PC-3 (cell line): ENCODE data around the gene TFAP2D. TPM values are rescaled to one million over a fixed set of nuclear protein-coding genes. Genes with fewer than 3 reads are reported as not detected.

Experiments used
- ATAC-seq: fragments of 200-7000 bp; cut with Tn5 transposase; 2 replicates; pipeline ENCODE4 v1.9.1; 2020; ENCODE audit warnings: mild to moderate bottlenecking, moderate library complexity
- BruUV-seq: library from RNA; stranded (reverse); fragments of 400-500 nt; replicated peaks from 2 replicates; lab custom pipeline; 2021; lab: Mats Ljungman, UMichigan
- CTCF ChIA-PET: fragments of 300-600 bp; sonication (Branson Sonifier 250); formaldehyde crosslinking; loops from one replicate; lab custom pipeline; 2022; ENCODE audit warnings: antibody characterized with exemption; lab: Charles Lee
- POLR2A ChIA-PET: fragments of 300-600 bp; sonication (Branson Sonifier 250); formaldehyde crosslinking; loops from one replicate; lab custom pipeline; 2022; ENCODE audit warnings: antibody characterized with exemption; ENCODE audit not compliant: unreplicated experiment; lab: Charles Lee
- DNase-seq: peaks from one replicate; pipeline ENCODE4 v3.0.0-alpha.2; 2015
- H2AFZ ChIP-seq: fragments of 300-600 bp; sonication (generic); 2 replicates; pipeline ENCODE4 v1.6.0; 2016; ENCODE audit warnings: antibody characterized with exemption, low read length
- H3F3A ChIP-seq: fragments of 300-600 bp; sonication (generic); one replicate; pipeline ENCODE4 v1.6.0; 2017; ENCODE audit warnings: antibody characterized with exemption, low read length, control low read depth, mild to moderate bottlenecking; ENCODE audit not compliant: unreplicated experiment
- H3K27ac ChIP-seq: fragments of 300-600 bp; sonication (generic); 2 replicates; pipeline ENCODE4 v1.5.1; 2016; ENCODE audit warnings: mild to moderate bottlenecking, low read length
- H3K27me3 ChIP-seq: fragments of 300-600 bp; sonication (generic); 2 replicates; pipeline ENCODE4 v1.6.1; 2016; ENCODE audit warnings: low read length, mixed read lengths
- H3K36me3 ChIP-seq: fragments of 300-600 bp; sonication (generic); 2 replicates; pipeline ENCODE4 v1.6.1; 2016; ENCODE audit warnings: low read depth, mixed run types, low read length, mixed read lengths
- H3K4me1 ChIP-seq: fragments of 300-600 bp; sonication (generic); 2 replicates; pipeline ENCODE4 v1.5.1; 2016; ENCODE audit warnings: low read length; ENCODE audit not compliant: insufficient read depth
- H3K4me2 ChIP-seq: fragments of 300-600 bp; sonication (generic); 2 replicates; pipeline ENCODE4 v1.6.0; 2016; ENCODE audit warnings: low read length
- H3K4me3 ChIP-seq: fragments of 300-600 bp; sonication (generic); 2 replicates; pipeline ENCODE4 v1.5.1; 2016; ENCODE audit warnings: mild to moderate bottlenecking, low read length, mixed read lengths
- H3K79me2 ChIP-seq: fragments of 300-600 bp; sonication (generic); 2 replicates; pipeline ENCODE4 v1.6.1; 2017; ENCODE audit warnings: low read length, mixed read lengths
- H3K9ac ChIP-seq: fragments of 300-600 bp; sonication (generic); 2 replicates; pipeline ENCODE4 v1.6.0; 2016; ENCODE audit warnings: mild to moderate bottlenecking, low read length
- H3K9me2 ChIP-seq: fragments of 300-600 bp; sonication (generic); replicated peaks from 2 replicates; pipeline ENCODE4 v1.6.1; 2016; ENCODE audit warnings: mixed run types, low read length, mixed read lengths
- H3K9me3 ChIP-seq: fragments of 300-600 bp; sonication (generic); 2 replicates; pipeline ENCODE4 v1.6.1; 2016; ENCODE audit warnings: low read length, mixed read lengths
- H4K20me1 ChIP-seq: fragments of 300-600 bp; sonication (generic); 2 replicates; pipeline ENCODE4 v1.6.1; 2016; ENCODE audit warnings: low read length, mixed read lengths
- EZH2 ChIP-seq: fragments of 300-600 bp; sonication (generic); IDR thresholded peaks from one replicate; pipeline ENCODE4 v1.6.1; 2017; ENCODE audit warnings: antibody characterized with exemption, mild to moderate bottlenecking, low read length; ENCODE audit not compliant: unreplicated experiment
- EZH2phosphoT487 ChIP-seq: fragments of 300-600 bp; sonication (generic); IDR thresholded peaks from 2 replicates; pipeline ENCODE4 v1.6.1; 2018; ENCODE audit warnings: mild to moderate bottlenecking, antibody characterized with exemption, low read length, borderline replicate concordance
- intact Hi-C: fragments of 100-400 bp; cut with micrococcal nuclease; formaldehyde crosslinking; loops from 2 replicates; pipeline ENCODE4 v1.9.0; 2023
- total RNA-seq: library from RNA; depleted of rRNA; stranded (reverse); fragments of >200 nt; gene quantifications from 2 replicates; pipeline ENCODE4 v1.2.3, GENCODE V29; 2014
- TF ChIP-seq, protein P1 (sequence below): fragments of 300-600 bp; sonication (generic); conservative IDR thresholded peaks from 2 replicates; pipeline ENCODE4 v1.5.1; 2017; ENCODE audit warnings: antibody characterized with exemption, low read depth, mild to moderate bottlenecking, low read length

Gene TFAP2D
- total RNA-seq, 1 experiment from 2014 or later = not detected

DNA sequence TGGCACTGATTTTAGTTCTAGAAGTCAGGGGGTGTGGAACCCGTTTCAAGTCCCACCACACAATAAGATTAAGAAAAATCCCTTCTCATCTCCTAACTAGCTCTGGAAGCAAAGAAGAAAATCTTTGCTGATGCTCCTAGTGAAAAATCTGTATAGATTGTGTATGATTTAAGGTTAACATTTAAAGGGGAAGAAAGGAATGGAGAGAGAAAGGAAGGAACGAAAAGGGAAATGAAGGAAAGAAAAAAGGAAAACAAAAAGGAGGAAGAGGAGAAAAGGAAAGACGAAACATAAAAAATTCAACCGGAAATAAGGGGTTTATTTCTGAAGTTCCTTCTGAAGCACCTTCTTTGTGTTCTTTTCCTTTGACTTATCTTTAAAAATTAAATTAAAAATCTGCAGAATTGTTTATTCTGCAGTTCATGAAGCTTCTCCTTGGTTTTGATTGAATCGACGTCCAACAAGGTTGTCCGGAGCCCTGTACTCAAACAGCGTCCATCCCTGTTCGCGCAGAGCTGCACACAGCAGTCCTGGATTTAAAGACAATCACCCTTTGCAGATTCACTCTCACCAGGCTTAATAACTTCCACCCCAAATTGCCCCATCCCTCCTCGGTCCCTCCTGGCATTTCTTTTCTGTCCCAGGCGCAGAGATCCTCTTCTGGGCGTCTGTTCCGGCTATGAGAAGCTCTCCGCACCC is 103.8 kb downstream of the TFAP2D start:
- Histone ChIP-seq H3K79me2 (no peaks in the 10 kb centered on the region), H3K4me3 (no peak overlapping the region), H3F3A (no peaks in the 10 kb centered on the region), H2AFZ (peak overlapping the region; percentile 52; the same call in 1 of the 2 replicates), H3K36me3 (no peaks in the 10 kb centered on the region), H3K4me1 (peaks cover 14% of the 10 kb centered on the region; the same call in 1 of the 2 replicates), H3K4me2 (no peak overlapping the region), H3K27me3 (peaks cover 23% of the 10 kb centered on the region), H3K9me3 (no peaks in the 10 kb centered on the region), H3K27ac (no peak overlapping the region), H3K9me2 (no peaks in the 10 kb centered on the region), H3K9ac (no peak overlapping the region), H4K20me1 (no peaks in the 10 kb centered on the region)
- ChIA-PET POLR2A (no interaction called here), CTCF (interaction anchor here (0.6 kb wide), 1 partner anchor 1202 kb away, joined by 3 read pairs; no protein-coding TSS in a partner anchor)
- no peak for DNase-seq
- ATAC-seq = no peak
- intact Hi-C loops = loop anchor here (1.0 to 10.0 kb wide), 5 partner anchors 210 to 1145 kb away; no protein-coding TSS in a partner anchor
- TF ChIP-seq, protein P1, sequence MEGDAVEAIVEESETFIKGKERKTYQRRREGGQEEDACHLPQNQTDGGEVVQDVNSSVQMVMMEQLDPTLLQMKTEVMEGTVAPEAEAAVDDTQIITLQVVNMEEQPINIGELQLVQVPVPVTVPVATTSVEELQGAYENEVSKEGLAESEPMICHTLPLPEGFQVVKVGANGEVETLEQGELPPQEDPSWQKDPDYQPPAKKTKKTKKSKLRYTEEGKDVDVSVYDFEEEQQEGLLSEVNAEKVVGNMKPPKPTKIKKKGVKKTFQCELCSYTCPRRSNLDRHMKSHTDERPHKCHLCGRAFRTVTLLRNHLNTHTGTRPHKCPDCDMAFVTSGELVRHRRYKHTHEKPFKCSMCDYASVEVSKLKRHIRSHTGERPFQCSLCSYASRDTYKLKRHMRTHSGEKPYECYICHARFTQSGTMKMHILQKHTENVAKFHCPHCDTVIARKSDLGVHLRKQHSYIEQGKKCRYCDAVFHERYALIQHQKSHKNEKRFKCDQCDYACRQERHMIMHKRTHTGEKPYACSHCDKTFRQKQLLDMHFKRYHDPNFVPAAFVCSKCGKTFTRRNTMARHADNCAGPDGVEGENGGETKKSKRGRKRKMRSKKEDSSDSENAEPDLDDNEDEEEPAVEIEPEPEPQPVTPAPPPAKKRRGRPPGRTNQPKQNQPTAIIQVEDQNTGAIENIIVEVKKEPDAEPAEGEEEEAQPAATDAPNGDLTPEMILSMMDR = no peak
- no TSS peak for BruUV-seq

DNA sequence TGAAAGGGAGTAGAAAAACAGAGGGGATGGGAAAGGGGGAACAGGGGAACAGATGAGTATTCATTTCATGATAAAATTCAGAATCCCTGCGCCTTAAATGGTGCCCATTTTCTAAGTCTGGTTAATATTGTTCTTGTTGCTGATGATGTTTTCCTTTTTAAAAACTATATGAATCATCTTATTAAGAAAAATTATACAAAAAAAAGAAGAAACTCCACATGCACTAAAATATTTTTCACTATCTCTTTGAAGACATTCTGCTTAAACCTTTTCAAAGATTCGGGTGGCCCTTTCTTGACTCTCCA is 104.3 kb downstream of the TFAP2D start:
- intact Hi-C loops = loop anchor here (5.0 to 10.0 kb wide), 3 partner anchors 210 to 1145 kb away; no protein-coding TSS in a partner anchor
- ChIA-PET CTCF (interaction anchor here (0.6 kb wide), 1 partner anchor 1202 kb away, joined by 3 read pairs; no protein-coding TSS in a partner anchor), POLR2A (no interaction called here)
- no peaks in the 10 kb centered on the region for H3K36me3 ChIP-seq
- no TSS peak for BruUV-seq
- TF ChIP-seq EZH2phosphoT487 (no peak), EZH2 (no peak)
- no peak overlapping the region for H3K4me3 ChIP-seq
- no peaks in the 10 kb centered on the region for H3K9me3 ChIP-seq
- H3K9ac ChIP-seq = no peak overlapping the region
- no peak overlapping the region for H3K27ac ChIP-seq
- DNase-seq (no peak), ATAC-seq (no peak)
- peaks cover 18% of the 10 kb centered on the region; the same call in 1 of the 2 replicates for H3K4me1 ChIP-seq
- H4K20me1 ChIP-seq = no peaks in the 10 kb centered on the region
- H2AFZ ChIP-seq = no peak overlapping the region
- H3K4me2 ChIP-seq = no peak overlapping the region
- H3F3A ChIP-seq = no peaks in the 10 kb centered on the region
- H3K9me2 ChIP-seq = no peaks in the 10 kb centered on the region
- H3K79me2 ChIP-seq = no peaks in the 10 kb centered on the region
- peaks cover 23% of the 10 kb centered on the region for H3K27me3 ChIP-seq

DNA sequence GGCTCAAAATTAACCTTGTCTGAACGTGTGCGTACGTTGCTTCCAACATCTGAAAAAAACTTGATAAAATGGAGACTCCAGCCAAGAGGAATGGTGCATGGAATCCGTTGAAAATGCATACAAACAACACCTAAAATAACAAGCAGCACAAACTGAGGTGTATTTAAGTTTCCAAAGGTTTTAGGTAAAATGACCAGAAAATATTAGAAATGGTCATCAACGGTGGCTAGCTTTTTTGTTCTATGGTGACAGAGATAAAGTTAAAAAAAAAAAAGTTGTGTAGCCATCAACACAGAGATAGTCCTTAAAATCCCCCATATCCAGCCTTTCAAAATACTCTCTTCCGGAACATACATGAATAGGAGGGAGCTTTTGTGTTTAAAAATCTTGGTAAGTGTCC is 104.7 kb downstream of the TFAP2D start:
- H3K4me2 ChIP-seq = no peak overlapping the region
- BruUV-seq = no TSS peak
- ATAC-seq (no peak), DNase-seq (no peak)
- H3K79me2 ChIP-seq = no peaks in the 10 kb centered on the region
- H3K9me2 ChIP-seq = no peaks in the 10 kb centered on the region
- no peaks in the 10 kb centered on the region for H3F3A ChIP-seq
- H3K27me3 ChIP-seq = peaks cover 23% of the 10 kb centered on the region
- H4K20me1 ChIP-seq = no peaks in the 10 kb centered on the region
- TF ChIP-seq EZH2 (no peak), EZH2phosphoT487 (no peak)
- TF ChIP-seq, protein P1 = no peak
- ChIA-PET CTCF (no interaction called here), POLR2A (no interaction called here)
- no peak overlapping the region for H3K4me3 ChIP-seq
- H2AFZ ChIP-seq = no peak overlapping the region
- H3K9me3 ChIP-seq = no peaks in the 10 kb centered on the region
- intact Hi-C loops = loop anchor here (5.0 to 10.0 kb wide), 3 partner anchors 209 to 1144 kb away; no protein-coding TSS in a partner anchor
- no peak overlapping the region for H3K27ac ChIP-seq
- no peaks in the 10 kb centered on the region for H3K36me3 ChIP-seq
- no peak overlapping the region for H3K9ac ChIP-seq
- H3K4me1 ChIP-seq = peaks cover 19% of the 10 kb centered on the region; the same call in 1 of the 2 replicates
